Neural progenitor cell (in vitro differentiated cells): ENCODE results near the gene HK1.

Experiments used
- EZH2 ChIP-seq: fragments of 200-600 bp; sonication (generic); IDR thresholded peaks from 2 replicates; pipeline ENCODE4 v1.6.1; 2017; ENCODE audit warnings: antibody characterized with exemption, mild to moderate bottlenecking, moderate library complexity
- TF ChIP-seq, protein P1 (sequence below): fragments of 200-600 bp; sonication (generic); IDR thresholded peaks from 2 replicates; pipeline ENCODE4 v1.5.1; 2017; ENCODE audit warnings: antibody characterized with exemption, mild to moderate bottlenecking

DNA sequence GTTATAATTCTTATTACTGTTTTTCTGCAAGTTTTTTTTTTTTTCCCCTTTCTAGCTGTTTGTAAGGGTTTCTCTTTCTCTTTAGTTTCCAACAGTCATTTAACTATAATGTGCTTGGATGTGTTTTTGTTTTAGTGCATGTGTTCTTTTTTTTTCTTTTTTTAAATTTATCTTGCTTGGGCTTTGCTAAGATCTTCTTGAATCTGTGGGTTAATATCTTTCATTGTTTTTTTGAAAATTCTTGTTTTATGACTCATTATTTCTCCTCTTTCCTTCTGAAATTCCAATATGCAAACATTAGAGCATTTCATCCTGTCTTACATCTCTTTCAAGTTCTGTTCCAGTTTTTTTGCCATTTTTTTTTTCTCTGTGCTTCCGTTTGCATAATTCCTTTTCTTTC, 5.7 kb upstream of the HK1 start:
- TF ChIP-seq EZH2: no peak
- TF ChIP-seq, protein P1, sequence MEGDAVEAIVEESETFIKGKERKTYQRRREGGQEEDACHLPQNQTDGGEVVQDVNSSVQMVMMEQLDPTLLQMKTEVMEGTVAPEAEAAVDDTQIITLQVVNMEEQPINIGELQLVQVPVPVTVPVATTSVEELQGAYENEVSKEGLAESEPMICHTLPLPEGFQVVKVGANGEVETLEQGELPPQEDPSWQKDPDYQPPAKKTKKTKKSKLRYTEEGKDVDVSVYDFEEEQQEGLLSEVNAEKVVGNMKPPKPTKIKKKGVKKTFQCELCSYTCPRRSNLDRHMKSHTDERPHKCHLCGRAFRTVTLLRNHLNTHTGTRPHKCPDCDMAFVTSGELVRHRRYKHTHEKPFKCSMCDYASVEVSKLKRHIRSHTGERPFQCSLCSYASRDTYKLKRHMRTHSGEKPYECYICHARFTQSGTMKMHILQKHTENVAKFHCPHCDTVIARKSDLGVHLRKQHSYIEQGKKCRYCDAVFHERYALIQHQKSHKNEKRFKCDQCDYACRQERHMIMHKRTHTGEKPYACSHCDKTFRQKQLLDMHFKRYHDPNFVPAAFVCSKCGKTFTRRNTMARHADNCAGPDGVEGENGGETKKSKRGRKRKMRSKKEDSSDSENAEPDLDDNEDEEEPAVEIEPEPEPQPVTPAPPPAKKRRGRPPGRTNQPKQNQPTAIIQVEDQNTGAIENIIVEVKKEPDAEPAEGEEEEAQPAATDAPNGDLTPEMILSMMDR: no peak
